HG03175 (cell line): Measurements from ENCODE around the gene OAS3.
"Not testable (repeated sequence)": the region's sequence is repeated elsewhere in the genome, so short reads cannot be mapped to it uniquely, and the experiment has no call there.

Source experiments
- ATAC-seq: cut with Tn5 transposase; IDR thresholded peaks from one replicate; pipeline ENCODE4 v1.9.1; 2021; ENCODE audit warnings: mild to moderate bottlenecking, moderate library complexity; ENCODE audit not compliant: unreplicated experiment

OAS3 gene, protein sequence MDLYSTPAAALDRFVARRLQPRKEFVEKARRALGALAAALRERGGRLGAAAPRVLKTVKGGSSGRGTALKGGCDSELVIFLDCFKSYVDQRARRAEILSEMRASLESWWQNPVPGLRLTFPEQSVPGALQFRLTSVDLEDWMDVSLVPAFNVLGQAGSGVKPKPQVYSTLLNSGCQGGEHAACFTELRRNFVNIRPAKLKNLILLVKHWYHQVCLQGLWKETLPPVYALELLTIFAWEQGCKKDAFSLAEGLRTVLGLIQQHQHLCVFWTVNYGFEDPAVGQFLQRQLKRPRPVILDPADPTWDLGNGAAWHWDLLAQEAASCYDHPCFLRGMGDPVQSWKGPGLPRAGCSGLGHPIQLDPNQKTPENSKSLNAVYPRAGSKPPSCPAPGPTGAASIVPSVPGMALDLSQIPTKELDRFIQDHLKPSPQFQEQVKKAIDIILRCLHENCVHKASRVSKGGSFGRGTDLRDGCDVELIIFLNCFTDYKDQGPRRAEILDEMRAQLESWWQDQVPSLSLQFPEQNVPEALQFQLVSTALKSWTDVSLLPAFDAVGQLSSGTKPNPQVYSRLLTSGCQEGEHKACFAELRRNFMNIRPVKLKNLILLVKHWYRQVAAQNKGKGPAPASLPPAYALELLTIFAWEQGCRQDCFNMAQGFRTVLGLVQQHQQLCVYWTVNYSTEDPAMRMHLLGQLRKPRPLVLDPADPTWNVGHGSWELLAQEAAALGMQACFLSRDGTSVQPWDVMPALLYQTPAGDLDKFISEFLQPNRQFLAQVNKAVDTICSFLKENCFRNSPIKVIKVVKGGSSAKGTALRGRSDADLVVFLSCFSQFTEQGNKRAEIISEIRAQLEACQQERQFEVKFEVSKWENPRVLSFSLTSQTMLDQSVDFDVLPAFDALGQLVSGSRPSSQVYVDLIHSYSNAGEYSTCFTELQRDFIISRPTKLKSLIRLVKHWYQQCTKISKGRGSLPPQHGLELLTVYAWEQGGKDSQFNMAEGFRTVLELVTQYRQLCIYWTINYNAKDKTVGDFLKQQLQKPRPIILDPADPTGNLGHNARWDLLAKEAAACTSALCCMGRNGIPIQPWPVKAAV

GRCh38 chr12:112937741-112938719, at the start of gene OAS3:
Gene OAS3 (plus strand): TSS chr12:112938474. CDS start chr12:112938531, 57 bp downstream.
- ATAC-seq: no peak

- ATAC-seq: no peak
Measured at GRCh38 chr12:112891093-112892024, 46.9 kb upstream of the OAS3 start.

DNA sequence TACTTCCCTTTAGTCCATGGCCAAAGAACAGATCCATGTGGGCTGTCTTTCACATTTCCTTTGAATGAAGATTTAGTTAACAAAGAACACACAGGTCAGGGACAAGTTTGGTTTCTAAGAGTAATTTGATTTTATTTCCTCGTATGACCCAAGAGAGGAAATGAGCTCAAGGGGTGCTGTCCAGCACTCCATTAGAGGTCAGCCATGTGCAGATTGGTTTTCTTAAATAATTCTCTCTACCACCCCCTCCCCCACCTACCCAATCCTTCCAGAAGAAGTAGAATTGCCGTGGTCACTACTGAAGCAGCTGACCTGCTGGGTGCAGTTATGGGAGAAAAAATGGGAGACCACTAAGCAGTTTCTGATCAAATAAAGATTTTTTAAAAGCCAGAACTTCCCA, 45.4 kb upstream of the OAS3 start:
- ATAC-seq: no peak

DNA sequence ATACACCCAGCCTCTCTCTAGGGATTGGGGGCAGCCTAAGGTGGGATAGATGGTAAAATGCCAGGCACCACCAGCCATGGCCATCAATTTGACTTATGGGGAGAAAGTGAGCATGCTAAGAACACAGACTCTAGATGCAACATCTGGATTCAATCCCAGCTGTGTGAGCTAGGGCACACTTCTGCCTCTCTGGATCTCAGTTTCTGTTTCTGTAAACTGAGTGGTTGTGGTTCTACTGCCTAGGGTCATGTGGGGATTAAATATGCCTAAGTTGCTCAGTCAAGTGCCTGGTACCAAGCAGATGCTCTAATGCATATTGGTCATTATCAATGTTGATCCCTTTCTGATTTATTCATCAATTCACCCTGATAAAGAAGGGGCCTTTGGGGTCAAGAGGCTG, 44.1 kb upstream of the OAS3 start:
- ATAC-seq: no peak

DNA sequence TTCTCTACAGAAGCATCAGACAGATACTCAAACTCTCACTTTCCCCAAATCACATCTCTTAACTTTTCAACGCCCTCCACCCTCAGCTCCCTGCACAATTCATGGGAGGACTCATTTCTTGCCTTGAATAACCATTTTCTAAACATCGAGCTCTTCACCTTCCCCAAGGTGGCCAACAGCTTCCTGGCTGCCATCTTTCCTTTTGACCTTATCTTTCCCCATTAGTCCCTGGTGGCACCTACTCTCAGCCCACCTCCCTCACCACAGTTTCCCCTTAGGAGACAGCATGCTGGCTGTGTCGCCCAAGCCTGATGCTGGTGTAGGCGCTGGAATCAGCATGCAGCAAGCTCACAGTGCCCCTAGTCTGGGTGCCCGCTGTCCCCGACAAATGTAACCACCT, 39.9 kb upstream of the OAS3 start:
- ATAC-seq: no peak

DNA sequence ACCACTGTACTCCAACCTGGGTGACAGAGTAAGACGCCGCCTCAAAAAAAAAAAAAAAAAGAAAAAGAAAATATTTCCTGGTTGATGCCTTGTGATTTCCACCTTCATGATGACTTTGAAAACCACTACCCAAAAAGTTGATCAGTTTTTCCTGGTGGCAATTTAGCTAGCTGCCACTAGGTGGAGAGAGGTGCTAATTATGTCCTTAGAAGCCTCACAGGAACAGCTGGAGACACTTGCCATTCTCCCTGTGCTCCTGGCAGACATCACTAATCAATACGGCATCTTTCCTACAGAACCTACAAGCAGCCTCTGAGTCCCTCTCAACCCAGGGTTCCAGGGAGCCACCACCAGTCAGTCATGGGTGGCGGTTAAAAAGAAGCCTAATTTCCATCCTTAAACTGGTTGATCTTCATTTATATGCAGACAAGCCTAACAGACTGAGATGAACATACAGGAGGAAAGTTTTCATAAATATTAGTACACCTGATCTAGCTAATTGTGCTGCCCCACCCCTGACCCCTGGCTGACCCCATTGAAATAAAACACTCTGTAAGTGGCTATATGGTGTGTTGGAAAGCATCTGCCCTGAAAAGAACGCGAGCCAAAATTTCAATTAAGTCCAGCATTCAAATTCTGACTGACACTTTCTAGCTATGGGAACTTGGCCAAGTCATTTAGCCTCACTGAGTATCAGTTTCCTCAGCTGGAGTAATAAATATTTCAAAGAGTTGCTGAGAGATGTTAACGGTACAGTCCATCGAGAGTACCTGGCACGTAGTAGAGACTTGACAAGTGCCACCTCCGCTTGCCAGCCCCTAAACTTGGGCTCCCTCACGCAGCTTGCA, 37.8 kb upstream of the OAS3 start:
- no peak for ATAC-seq

GRCh38 chr12:112901271-112901670, 37.0 kb upstream of the OAS3 start:
- no peak for ATAC-seq

- no peak for ATAC-seq
Measured at GRCh38 chr12:112904571-112904970, 33.7 kb upstream of the OAS3 start.

GRCh38 chr12:112905451-112906089, 32.7 kb upstream of the OAS3 start:
- no peak for ATAC-seq

DNA sequence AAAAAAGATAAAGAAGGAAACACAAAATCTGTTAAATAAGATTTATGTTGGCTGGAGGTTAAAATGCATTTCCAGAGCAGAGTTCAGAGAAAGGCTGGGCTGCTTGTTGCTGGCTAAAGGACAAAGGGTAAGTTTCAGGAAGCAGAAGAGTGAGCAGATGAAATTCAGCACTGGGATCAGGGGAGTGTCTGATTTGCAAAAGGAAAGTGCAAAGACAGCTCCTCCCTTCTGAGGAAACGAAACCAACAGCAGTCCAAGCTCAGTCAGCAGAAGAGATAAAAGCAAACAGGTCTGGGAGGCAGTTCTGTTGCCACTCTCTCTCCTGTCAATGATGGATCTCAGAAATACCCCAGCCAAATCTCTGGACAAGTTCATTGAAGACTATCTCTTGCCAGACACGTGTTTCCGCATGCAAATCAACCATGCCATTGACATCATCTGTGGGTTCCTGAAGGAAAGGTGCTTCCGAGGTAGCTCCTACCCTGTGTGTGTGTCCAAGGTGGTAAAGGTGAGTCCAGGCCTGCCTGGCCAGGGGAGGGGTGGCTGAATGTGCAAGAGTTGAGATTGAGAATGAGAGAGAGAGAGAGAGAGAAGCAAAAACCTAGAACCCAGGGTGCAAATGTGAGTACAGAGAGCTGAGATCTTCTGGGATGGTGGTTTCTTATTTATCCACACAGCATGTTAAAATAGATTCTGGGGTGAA, 31.4 kb upstream of the OAS3 start, which contains the start of gene OAS1:
Gene OAS1, plus strand, starts transcription at position 251 of the 703 bp plus-strand sequence. Its CDS starts 78 bp downstream, at position 329.
- ATAC-seq: peak; percentile 65

DNA sequence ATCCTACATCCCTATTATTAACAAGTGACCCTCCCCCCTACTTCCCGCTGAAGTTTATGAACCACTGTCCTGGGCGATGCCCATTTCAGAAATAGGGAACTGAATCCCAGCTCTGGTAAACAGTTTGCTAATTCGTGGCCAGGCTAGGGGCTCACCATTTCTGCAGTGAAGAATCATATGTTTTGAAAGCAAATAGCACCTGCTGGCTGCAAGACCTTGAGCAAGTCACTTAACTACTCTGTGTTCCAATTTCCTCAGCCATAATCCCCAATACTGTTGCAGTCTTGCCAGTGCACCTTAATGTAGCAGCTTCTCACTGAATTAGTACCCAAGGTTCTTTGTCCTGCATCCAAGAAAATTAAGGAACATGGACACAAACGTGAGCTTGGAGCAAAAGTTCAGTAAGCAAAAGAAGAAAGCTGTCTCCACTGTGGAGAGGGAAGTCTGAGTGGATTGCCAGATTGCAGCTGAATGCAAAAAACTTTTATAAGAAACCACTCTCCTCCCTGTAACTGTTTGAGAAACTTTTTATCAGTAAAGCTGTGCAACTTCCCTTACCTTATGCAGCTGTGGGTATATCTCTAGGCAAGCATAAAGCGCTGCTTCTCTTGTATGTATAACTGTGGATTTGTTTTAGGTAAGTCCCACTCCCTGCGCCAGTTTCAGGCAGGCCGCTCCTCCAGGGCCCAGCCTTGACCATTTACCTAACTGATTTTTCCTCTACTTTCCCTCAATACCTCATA, 30.7 kb upstream of the OAS3 start:
- peak; percentile 53 for ATAC-seq

DNA sequence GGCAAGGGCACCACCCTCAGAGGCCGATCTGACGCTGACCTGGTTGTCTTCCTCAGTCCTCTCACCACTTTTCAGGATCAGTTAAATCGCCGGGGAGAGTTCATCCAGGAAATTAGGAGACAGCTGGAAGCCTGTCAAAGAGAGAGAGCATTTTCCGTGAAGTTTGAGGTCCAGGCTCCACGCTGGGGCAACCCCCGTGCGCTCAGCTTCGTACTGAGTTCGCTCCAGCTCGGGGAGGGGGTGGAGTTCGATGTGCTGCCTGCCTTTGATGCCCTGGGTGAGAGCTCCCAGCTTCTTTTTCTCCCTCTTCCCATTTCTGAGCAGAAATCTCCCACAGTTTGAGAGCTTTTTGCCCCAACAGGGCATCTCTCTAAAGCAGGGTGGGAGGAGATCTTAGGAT, 29.7 kb upstream of the OAS3 start:
- ATAC-seq: no peak

GRCh38 chr12:112909693-112910092, 28.6 kb upstream of the OAS3 start:
- no peak for ATAC-seq

- ATAC-seq: no peak
Measured at GRCh38 chr12:112913038-112913688, 25.1 kb upstream of the OAS3 start.

DNA sequence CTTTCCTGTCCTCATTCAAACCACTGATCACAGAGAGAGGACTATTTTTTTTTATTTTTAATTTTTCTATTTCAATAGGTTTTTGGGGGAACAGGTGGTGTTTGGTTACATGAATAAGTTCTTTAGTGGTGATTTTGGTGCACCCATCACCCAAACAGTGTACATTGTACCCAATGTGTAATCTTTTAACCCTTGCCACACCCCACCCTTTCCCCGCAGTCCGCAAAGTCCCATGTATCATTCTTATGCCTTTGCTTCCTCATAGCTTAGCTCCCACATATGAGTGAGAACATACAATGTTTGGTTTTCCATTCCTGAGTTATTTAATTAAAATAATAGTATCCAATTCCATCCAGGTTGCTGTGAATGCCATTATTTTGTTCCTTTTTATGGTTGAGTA, 24.4 kb upstream of the OAS3 start:
- ATAC-seq: not testable (repeated sequence)

- no peak for ATAC-seq
Measured at GRCh38 chr12:112916270-112916669, 22.0 kb upstream of the OAS3 start.
